GM23338 (cell line): ENCODE results near the gene SH3RF3. TPM values are rescaled to one million over a fixed set of nuclear protein-coding genes. Genes with fewer than 3 reads are reported as not detected.

ENCODE experiments used
- ATAC-seq: fragments of 200-7000 bp; cut with Tn5 transposase; 3 replicates; pipeline ENCODE4 v1.9.1; 2020
- DNase-seq: peaks from one replicate; pipeline ENCODE4 v3.0.0-alpha.2; 2015; ENCODE audit warnings: low spot score
- H2AFZ ChIP-seq: fragments of 200-600 bp; sonication (generic); 2 replicates; pipeline ENCODE4 v1.8.0; 2016; ENCODE audit warnings: antibody characterized with exemption, mild to moderate bottlenecking, moderate library complexity
- H3F3A ChIP-seq: fragments of 200-600 bp; sonication (generic); replicated peaks from 2 replicates; pipeline ENCODE4 v1.8.0; 2017; ENCODE audit warnings: antibody characterized with exemption, mixed run types, low read depth
- H3K27ac ChIP-seq: fragments of 200-600 bp; sonication (generic); 2 replicates; pipeline ENCODE4 v1.6.1; 2016; ENCODE audit warnings: low read depth
- H3K27me3 ChIP-seq: fragments of 200-600 bp; sonication (generic); 2 replicates; pipeline ENCODE4 v1.8.0; 2016; ENCODE audit warnings: mild to moderate bottlenecking, mixed run types, moderate library complexity; ENCODE audit not compliant: insufficient read depth
- H3K36me3 ChIP-seq: fragments of 200-600 bp; sonication (generic); 2 replicates; pipeline ENCODE4 v1.8.0; 2016; ENCODE audit warnings: mild to moderate bottlenecking; ENCODE audit not compliant: insufficient read depth
- H3K4me1 ChIP-seq: fragments of 200-600 bp; sonication (generic); 2 replicates; pipeline ENCODE4 v1.8.0; 2016; ENCODE audit warnings: mild to moderate bottlenecking, moderate library complexity; ENCODE audit not compliant: insufficient read depth
- H3K4me2 ChIP-seq: fragments of 200-600 bp; sonication (generic); 2 replicates; pipeline ENCODE4 v1.7.1; 2017; ENCODE audit warnings: mixed run types
- H3K4me3 ChIP-seq: fragments of 200-600 bp; sonication (generic); 2 replicates; pipeline ENCODE4 v1.6.1; 2016; ENCODE audit warnings: mixed run types
- H3K79me2 ChIP-seq: fragments of 200-600 bp; sonication (generic); replicated peaks from 2 replicates; pipeline ENCODE4 v1.8.0; 2017; ENCODE audit warnings: mild to moderate bottlenecking; ENCODE audit not compliant: insufficient read depth
- H3K9me2 ChIP-seq: fragments of 200-600 bp; sonication (generic); 2 replicates; pipeline ENCODE4 v1.8.0; 2017; ENCODE audit not compliant: insufficient read depth
- H4K20me1 ChIP-seq: fragments of 200-600 bp; sonication (generic); replicated peaks from 2 replicates; pipeline ENCODE4 v1.8.0; 2017; ENCODE audit warnings: mild to moderate bottlenecking; ENCODE audit not compliant: insufficient read depth
- H3K27ac Mint-ChIP-seq: 2 replicates; pipeline ENCODE4 v1.8.0; 2020; ENCODE audit warnings: inconsistent platforms, mild to moderate bottlenecking, moderate library complexity, mixed read lengths
- H3K27me3 Mint-ChIP-seq: 3 replicates; pipeline ENCODE4 v1.8.0; 2022; ENCODE audit warnings: low read depth, mild to moderate bottlenecking, moderate library complexity, mixed read lengths, inconsistent platforms; ENCODE audit not compliant: insufficient read depth, poor library complexity
- H3K36me3 Mint-ChIP-seq: 3 replicates; pipeline ENCODE4 v1.8.0; 2021; ENCODE audit warnings: low read depth, mild to moderate bottlenecking, inconsistent platforms, moderate library complexity, mixed read lengths
- H3K4me1 Mint-ChIP-seq: 3 replicates; pipeline ENCODE4 v1.8.0; 2020; ENCODE audit warnings: mild to moderate bottlenecking, inconsistent platforms, mixed read lengths
- H3K4me3 Mint-ChIP-seq: 3 replicates; pipeline ENCODE4 v1.8.0; 2021; ENCODE audit warnings: moderate library complexity, mild to moderate bottlenecking, inconsistent platforms, mixed read lengths
- H3K9me3 Mint-ChIP-seq: 3 replicates; pipeline ENCODE4 v1.8.0; 2020; ENCODE audit warnings: moderate library complexity, mild to moderate bottlenecking, inconsistent platforms, mixed read lengths
- CREB1 ChIP-seq: fragments of 250-450 bp; sonication (Bioruptor Pico); IDR thresholded peaks from 2 replicates; pipeline ENCODE4 v1.5.0; 2020; ENCODE audit warnings: low read depth, mild to moderate bottlenecking, moderate library complexity
- EZH2 ChIP-seq: fragments of 200-600 bp; sonication (generic); IDR thresholded peaks from one replicate; pipeline ENCODE4 v1.8.0; 2017; ENCODE audit warnings: antibody characterized with exemption, mild to moderate bottlenecking, low read depth; ENCODE audit not compliant: unreplicated experiment
- JUNB ChIP-seq: IDR thresholded peaks from one replicate; pipeline ENCODE4 v1.6.1; 2016; ENCODE audit warnings: antibody characterized with exemption; ENCODE audit not compliant: unreplicated experiment
- NANOG ChIP-seq: IDR thresholded peaks from 2 replicates; pipeline ENCODE4 v1.6.1; 2016; ENCODE audit warnings: antibody characterized with exemption, borderline replicate concordance
- POLR2AphosphoS5 ChIP-seq: IDR thresholded peaks from 2 replicates; pipeline ENCODE4 v1.6.1; 2016; ENCODE audit warnings: antibody characterized with exemption, low read depth
- STAT1 ChIP-seq: IDR thresholded peaks from one replicate; pipeline ENCODE4 v1.6.1; 2016; ENCODE audit warnings: antibody characterized with exemption; ENCODE audit not compliant: unreplicated experiment
- ZNF114 ChIP-seq: fragments of 250-450 bp; sonication (Bioruptor Pico); IDR thresholded peaks from 2 replicates; pipeline ENCODE4 v1.5.0; 2020; ENCODE audit warnings: mild to moderate bottlenecking, moderate library complexity
- ZNF331 ChIP-seq: fragments of 250-450 bp; sonication (Bioruptor Pico); IDR thresholded peaks from 2 replicates; pipeline ENCODE4 v1.5.0; 2020; ENCODE audit warnings: low read depth, mild to moderate bottlenecking, moderate library complexity
- polyA plus RNA-seq: library from polyadenylated mRNA; unstranded; fragments of >200 nt; fragmentation: Nextera tagmentation; extraction: Ambion mirVana; gene quantifications from 2 replicates; pipeline ENCODE4 v1.2.1, GENCODE V29; 2016
- total RNA-seq: library from RNA; depleted of rRNA; stranded (reverse); fragments of >200 nt; shearing (Covaris generic); gene quantifications from 2 replicates; pipeline ENCODE4 v1.2.3, GENCODE V29; 2014
- TF ChIP-seq, protein P1 (sequence below): IDR thresholded peaks from one replicate; pipeline ENCODE4 v1.6.1; 2018; ENCODE audit warnings: antibody characterized with exemption; ENCODE audit not compliant: unreplicated experiment
- TF ChIP-seq, protein P2 (sequence below): fragments of 250-450 bp; sonication (Bioruptor Pico); IDR thresholded peaks from 2 replicates; pipeline ENCODE4 v1.5.0; 2020; ENCODE audit warnings: mild to moderate bottlenecking, moderate library complexity
- TF ChIP-seq, protein P3 (sequence below): IDR thresholded peaks from 2 replicates; pipeline ENCODE4 v1.6.1; 2016; ENCODE audit warnings: antibody characterized with exemption

SH3RF3 gene
- total and polyA plus RNA-seq, 2 experiments from 2014 or later: 0.11 to 0.63 TPM

DNA sequence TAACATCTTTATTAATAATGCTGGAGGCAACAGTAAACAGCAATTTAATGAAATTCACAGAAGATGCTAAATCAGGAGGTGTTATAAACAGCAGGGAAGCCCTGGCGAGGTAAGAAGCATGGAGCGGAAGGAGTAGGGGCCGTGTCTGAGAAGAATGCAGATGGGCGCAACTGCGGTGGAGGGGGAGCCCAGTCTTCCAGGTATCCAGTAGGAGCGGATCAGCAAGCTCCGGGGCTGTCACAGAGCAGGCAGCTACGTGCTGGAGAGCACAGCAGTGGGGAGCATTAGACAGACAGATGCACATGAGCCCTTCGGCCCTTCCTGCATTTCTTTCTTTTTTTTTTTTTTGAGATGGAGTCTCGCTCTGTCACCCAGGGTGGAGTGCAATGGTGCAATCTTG lies 82.3 kb downstream of the SH3RF3 start:
- Histone ChIP-seq H3K9me2 (no peaks in the 10 kb centered on the region), H2AFZ (no peak overlapping the region), H3K4me1 (no peaks in the 10 kb centered on the region), H3K36me3 (no peaks in the 10 kb centered on the region), H3K4me3 (no peak overlapping the region), H4K20me1 (no peaks in the 10 kb centered on the region), H3K4me2 (no peak overlapping the region), H3K27me3 (no peaks in the 10 kb centered on the region), H3K27ac (no peak overlapping the region), H3F3A (no peaks in the 10 kb centered on the region), H3K79me2 (no peaks in the 10 kb centered on the region)
- H3K4me1 Mint-ChIP-seq: peaks cover 14% of the 10 kb centered on the region
- peaks cover 22% of the 10 kb centered on the region for H3K27me3 Mint-ChIP-seq
- DNase-seq (peak; percentile 17), ATAC-seq (peak; percentile 73)
- TF ChIP-seq NANOG (no peak), POLR2AphosphoS5 (no peak), ZNF331 (CRISPR knock-in tag) (no peak), ZNF114 (CRISPR knock-in tag) (no peak), EZH2 (no peak), CREB1 (CRISPR knock-in tag) (no peak), JUNB (no peak), STAT1 (no peak)
- TF ChIP-seq, protein P1, sequence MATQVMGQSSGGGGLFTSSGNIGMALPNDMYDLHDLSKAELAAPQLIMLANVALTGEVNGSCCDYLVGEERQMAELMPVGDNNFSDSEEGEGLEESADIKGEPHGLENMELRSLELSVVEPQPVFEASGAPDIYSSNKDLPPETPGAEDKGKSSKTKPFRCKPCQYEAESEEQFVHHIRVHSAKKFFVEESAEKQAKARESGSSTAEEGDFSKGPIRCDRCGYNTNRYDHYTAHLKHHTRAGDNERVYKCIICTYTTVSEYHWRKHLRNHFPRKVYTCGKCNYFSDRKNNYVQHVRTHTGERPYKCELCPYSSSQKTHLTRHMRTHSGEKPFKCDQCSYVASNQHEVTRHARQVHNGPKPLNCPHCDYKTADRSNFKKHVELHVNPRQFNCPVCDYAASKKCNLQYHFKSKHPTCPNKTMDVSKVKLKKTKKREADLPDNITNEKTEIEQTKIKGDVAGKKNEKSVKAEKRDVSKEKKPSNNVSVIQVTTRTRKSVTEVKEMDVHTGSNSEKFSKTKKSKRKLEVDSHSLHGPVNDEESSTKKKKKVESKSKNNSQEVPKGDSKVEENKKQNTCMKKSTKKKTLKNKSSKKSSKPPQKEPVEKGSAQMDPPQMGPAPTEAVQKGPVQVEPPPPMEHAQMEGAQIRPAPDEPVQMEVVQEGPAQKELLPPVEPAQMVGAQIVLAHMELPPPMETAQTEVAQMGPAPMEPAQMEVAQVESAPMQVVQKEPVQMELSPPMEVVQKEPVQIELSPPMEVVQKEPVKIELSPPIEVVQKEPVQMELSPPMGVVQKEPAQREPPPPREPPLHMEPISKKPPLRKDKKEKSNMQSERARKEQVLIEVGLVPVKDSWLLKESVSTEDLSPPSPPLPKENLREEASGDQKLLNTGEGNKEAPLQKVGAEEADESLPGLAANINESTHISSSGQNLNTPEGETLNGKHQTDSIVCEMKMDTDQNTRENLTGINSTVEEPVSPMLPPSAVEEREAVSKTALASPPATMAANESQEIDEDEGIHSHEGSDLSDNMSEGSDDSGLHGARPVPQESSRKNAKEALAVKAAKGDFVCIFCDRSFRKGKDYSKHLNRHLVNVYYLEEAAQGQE: no peak
- TF ChIP-seq, protein P2, sequence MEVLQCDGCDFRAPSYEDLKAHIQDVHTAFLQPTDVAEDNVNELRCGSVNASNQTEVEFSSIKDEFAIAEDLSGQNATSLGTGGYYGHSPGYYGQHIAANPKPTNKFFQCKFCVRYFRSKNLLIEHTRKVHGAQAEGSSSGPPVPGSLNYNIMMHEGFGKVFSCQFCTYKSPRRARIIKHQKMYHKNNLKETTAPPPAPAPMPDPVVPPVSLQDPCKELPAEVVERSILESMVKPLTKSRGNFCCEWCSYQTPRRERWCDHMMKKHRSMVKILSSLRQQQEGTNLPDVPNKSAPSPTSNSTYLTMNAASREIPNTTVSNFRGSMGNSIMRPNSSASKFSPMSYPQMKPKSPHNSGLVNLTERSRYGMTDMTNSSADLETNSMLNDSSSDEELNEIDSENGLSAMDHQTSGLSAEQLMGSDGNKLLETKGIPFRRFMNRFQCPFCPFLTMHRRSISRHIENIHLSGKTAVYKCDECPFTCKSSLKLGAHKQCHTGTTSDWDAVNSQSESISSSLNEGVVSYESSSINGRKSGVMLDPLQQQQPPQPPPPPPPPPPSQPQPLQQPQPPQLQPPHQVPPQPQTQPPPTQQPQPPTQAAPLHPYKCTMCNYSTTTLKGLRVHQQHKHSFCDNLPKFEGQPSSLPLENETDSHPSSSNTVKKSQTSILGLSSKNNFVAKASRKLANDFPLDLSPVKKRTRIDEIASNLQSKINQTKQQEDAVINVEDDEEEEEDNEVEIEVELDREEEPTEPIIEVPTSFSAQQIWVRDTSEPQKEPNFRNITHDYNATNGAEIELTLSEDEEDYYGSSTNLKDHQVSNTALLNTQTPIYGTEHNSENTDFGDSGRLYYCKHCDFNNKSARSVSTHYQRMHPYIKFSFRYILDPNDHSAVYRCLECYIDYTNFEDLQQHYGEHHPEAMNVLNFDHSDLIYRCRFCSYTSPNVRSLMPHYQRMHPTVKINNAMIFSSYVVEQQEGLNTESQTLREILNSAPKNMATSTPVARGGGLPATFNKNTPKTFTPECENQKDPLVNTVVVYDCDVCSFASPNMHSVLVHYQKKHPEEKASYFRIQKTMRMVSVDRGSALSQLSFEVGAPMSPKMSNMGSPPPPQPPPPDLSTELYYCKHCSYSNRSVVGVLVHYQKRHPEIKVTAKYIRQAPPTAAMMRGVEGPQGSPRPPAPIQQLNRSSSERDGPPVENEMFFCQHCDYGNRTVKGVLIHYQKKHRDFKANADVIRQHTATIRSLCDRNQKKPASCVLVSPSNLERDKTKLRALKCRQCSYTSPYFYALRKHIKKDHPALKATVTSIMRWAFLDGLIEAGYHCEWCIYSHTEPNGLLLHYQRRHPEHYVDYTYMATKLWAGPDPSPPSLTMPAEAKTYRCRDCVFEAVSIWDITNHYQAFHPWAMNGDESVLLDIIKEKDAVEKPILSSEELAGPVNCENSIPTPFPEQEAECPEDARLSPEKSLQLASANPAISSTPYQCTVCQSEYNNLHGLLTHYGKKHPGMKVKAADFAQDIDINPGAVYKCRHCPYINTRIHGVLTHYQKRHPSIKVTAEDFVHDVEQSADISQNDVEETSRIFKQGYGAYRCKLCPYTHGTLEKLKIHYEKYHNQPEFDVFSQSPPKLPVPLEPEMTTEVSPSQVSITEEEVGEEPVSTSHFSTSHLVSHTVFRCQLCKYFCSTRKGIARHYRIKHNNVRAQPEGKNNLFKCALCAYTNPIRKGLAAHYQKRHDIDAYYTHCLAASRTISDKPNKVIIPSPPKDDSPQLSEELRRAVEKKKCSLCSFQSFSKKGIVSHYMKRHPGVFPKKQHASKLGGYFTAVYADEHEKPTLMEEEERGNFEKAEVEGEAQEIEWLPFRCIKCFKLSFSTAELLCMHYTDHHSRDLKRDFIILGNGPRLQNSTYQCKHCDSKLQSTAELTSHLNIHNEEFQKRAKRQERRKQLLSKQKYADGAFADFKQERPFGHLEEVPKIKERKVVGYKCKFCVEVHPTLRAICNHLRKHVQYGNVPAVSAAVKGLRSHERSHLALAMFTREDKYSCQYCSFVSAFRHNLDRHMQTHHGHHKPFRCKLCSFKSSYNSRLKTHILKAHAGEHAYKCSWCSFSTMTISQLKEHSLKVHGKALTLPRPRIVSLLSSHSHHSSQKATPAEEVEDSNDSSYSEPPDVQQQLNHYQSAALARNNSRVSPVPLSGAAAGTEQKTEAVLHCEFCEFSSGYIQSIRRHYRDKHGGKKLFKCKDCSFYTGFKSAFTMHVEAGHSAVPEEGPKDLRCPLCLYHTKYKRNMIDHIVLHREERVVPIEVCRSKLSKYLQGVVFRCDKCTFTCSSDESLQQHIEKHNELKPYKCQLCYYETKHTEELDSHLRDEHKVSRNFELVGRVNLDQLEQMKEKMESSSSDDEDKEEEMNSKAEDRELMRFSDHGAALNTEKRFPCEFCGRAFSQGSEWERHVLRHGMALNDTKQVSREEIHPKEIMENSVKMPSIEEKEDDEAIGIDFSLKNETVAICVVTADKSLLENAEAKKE (CRISPR knock-in tag): no peak
- TF ChIP-seq, protein P3, sequence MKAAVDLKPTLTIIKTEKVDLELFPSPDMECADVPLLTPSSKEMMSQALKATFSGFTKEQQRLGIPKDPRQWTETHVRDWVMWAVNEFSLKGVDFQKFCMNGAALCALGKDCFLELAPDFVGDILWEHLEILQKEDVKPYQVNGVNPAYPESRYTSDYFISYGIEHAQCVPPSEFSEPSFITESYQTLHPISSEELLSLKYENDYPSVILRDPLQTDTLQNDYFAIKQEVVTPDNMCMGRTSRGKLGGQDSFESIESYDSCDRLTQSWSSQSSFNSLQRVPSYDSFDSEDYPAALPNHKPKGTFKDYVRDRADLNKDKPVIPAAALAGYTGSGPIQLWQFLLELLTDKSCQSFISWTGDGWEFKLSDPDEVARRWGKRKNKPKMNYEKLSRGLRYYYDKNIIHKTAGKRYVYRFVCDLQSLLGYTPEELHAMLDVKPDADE: no peak
- no peaks in the 10 kb centered on the region for H3K9me3 Mint-ChIP-seq
- no peak overlapping the region for H3K27ac Mint-ChIP-seq
- H3K36me3 Mint-ChIP-seq: no peaks in the 10 kb centered on the region
- H3K4me3 Mint-ChIP-seq: no peak overlapping the region
